ENCODE measurements around the gene KDM4D. TPM values are rescaled to one million over a fixed set of nuclear protein-coding genes. Genes with fewer than 3 reads are reported as not detected.
"Not testable (repeated sequence)": the region's sequence is repeated elsewhere in the genome, so short reads cannot be mapped to it uniquely, and the experiment has no call there.

KDM4D gene
- total and polyA plus RNA-seq, 4 donors: 1.4 to 2.6 (median 2.4) TPM

- no peaks in the 10 kb centered on the region for H3K4me1 ChIP-seq (ENCODE audit: control insufficient read depth, insufficient read depth, low read length)
- H3K9me3 ChIP-seq (ENCODE audit: control insufficient read depth, insufficient read depth, low read length): no peaks in the 10 kb centered on the region
- H3K36me3 ChIP-seq (ENCODE audit: control insufficient read depth, insufficient read depth, low read length): no peaks in the 10 kb centered on the region
- no CpG with 5 or more reads among the region's 2 CpGs for WGBS (ENCODE audit: insufficient coverage)
- H3K27me3 ChIP-seq (ENCODE audit: control insufficient read depth, insufficient read depth, low read length): no peaks in the 10 kb centered on the region
- DNase-seq (ENCODE audit: low read depth in 4 of 6, low spot score in 6 of 6): no peak
- H3K27ac ChIP-seq (ENCODE audit: low read depth, low read length): no peak overlapping the region
- H3K4me3 ChIP-seq (ENCODE audit: low read depth, low read length): no peak overlapping the region
Measured at GRCh38 chr11:95016139-95016538, 42.6 kb downstream of the KDM4D start.

DNA sequence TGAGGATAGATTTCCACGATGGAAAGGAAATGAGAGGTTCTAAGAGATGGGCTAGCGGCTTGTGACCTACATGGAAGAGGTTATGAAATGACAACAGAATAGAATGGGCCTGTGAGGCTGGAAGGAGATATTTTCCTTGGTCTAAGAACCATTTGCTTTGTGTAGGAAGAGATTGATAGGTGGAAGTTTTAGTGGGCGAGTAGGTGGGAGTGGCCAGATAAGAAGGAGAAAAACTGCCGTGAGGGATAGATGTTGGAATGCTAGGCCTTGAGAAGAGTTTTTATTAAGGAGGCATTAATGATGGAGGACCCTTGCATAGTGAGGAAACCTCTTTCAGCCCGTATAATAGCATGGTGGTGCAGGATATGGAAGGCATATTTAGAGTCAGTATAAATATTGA lies 48.0 kb downstream of the KDM4D start:
- DNase-seq (ENCODE audit: low read depth in 4 of 6, low spot score in 6 of 6); H3K4me1 ChIP-seq (ENCODE audit: control insufficient read depth, insufficient read depth, low read length); H3K27ac ChIP-seq (ENCODE audit: low read depth, low read length); H3K4me3 ChIP-seq (ENCODE audit: low read depth, low read length); H3K36me3 ChIP-seq (ENCODE audit: control insufficient read depth, insufficient read depth, low read length); H3K27me3 ChIP-seq (ENCODE audit: control insufficient read depth, insufficient read depth, low read length); H3K9me3 ChIP-seq (ENCODE audit: control insufficient read depth, insufficient read depth, low read length): not testable (repeated sequence)
- 92% methylated on average over 5 of the region's 5 CpGs for WGBS (ENCODE audit: insufficient coverage)

DNA sequence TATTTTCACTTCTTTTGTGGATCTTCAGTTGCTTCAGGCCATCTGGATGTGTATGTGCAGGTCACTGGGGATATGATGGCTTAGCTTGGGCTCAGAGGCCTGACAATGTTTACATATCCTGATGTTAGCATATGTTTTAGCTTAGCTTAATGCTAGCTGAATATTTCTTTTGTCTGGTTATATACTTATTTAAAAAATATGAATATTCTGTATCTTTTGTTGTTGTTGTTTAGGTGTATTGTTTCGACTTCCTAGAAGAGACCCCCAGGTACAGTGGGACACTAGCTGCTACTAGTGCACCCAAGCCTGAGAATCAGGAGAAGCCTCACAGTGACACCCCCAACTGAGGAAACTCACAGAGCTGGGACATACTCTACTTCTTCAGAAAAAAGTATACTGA lies 51.4 kb downstream of the KDM4D start, which contains the start of gene KDM4E:
TSS of gene KDM4E (plus strand) at position 301 of the 400 bp plus-strand sequence. CDS start 300 bp downstream, outside the sequence.
- Histone ChIP-seq H3K4me1 (ENCODE audit: control insufficient read depth, insufficient read depth, low read length) (no peaks in the 10 kb centered on the region), H3K36me3 (ENCODE audit: control insufficient read depth, insufficient read depth, low read length) (no peaks in the 10 kb centered on the region), H3K27ac (ENCODE audit: low read depth, low read length) (no peak within 1 kb of the TSS), H3K9me3 (ENCODE audit: control insufficient read depth, insufficient read depth, low read length) (no peaks in the 10 kb centered on the region), H3K4me3 (ENCODE audit: low read depth, low read length) (no peak within 1 kb of the TSS), H3K27me3 (ENCODE audit: control insufficient read depth, insufficient read depth, low read length) (no peaks in the 10 kb centered on the region)
- no CpG with 5 or more reads among the region's 1 CpG for WGBS (ENCODE audit: insufficient coverage)
- no peak for DNase-seq (ENCODE audit: low read depth in 4 of 6, low spot score in 6 of 6)

DNA sequence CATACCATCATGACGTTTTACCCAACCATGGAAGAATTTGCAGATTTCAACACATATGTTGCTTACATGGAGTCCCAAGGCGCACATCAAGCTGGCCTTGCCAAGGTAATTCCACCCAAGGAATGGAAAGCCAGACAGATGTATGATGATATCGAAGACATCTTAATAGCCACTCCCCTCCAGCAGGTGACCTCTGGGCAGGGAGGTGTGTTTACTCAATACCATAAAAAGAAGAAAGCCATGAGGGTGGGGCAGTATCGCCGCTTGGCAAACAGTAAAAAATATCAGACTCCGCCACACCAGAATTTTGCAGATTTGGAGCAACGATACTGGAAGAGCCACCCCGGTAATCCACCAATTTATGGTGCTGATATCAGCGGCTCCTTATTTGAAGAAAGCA lies 52.1 kb downstream of the KDM4D start:
- not testable (repeated sequence) for H3K27me3 ChIP-seq (ENCODE audit: control insufficient read depth, insufficient read depth, low read length); H3K27ac ChIP-seq (ENCODE audit: low read depth, low read length); H3K4me1 ChIP-seq (ENCODE audit: control insufficient read depth, insufficient read depth, low read length); H3K36me3 ChIP-seq (ENCODE audit: control insufficient read depth, insufficient read depth, low read length); H3K4me3 ChIP-seq (ENCODE audit: low read depth, low read length); DNase-seq (ENCODE audit: low read depth in 4 of 6, low spot score in 6 of 6); H3K9me3 ChIP-seq (ENCODE audit: control insufficient read depth, insufficient read depth, low read length)
- no CpG with 5 or more reads among the region's 9 CpGs for WGBS (ENCODE audit: insufficient coverage)

GRCh38 chr11:95028357-95028756 lies 54.8 kb downstream of the KDM4D start:
- WGBS (ENCODE audit: insufficient coverage): 80% methylated on average over 1 of the region's 3 CpGs
- H3K36me3 ChIP-seq (ENCODE audit: control insufficient read depth, insufficient read depth, low read length): no peaks in the 10 kb centered on the region
- DNase-seq (ENCODE audit: low read depth in 4 of 6, low spot score in 6 of 6): no peak
- no peak overlapping the region for H3K4me3 ChIP-seq (ENCODE audit: low read depth, low read length)
- H3K27me3 ChIP-seq (ENCODE audit: control insufficient read depth, insufficient read depth, low read length): no peaks in the 10 kb centered on the region
- H3K9me3 ChIP-seq (ENCODE audit: control insufficient read depth, insufficient read depth, low read length): no peaks in the 10 kb centered on the region
- H3K4me1 ChIP-seq (ENCODE audit: control insufficient read depth, insufficient read depth, low read length): no peaks in the 10 kb centered on the region
- no peak overlapping the region for H3K27ac ChIP-seq (ENCODE audit: low read depth, low read length)

- Histone ChIP-seq H3K4me3 (ENCODE audit: low read depth, low read length) (no peak overlapping the region), H3K4me1 (ENCODE audit: control insufficient read depth, insufficient read depth, low read length) (peaks cover 3% of the 10 kb centered on the region), H3K27me3 (ENCODE audit: control insufficient read depth, insufficient read depth, low read length) (no peaks in the 10 kb centered on the region), H3K27ac (ENCODE audit: low read depth, low read length) (no peak overlapping the region), H3K9me3 (ENCODE audit: control insufficient read depth, insufficient read depth, low read length) (no peaks in the 10 kb centered on the region), H3K36me3 (ENCODE audit: control insufficient read depth, insufficient read depth, low read length) (no peaks in the 10 kb centered on the region)
- WGBS (ENCODE audit: insufficient coverage): 100% methylated on average over 1 of the region's 1 CpG
- DNase-seq (ENCODE audit: low read depth in 4 of 6, low spot score in 6 of 6): no peak
Measured at GRCh38 chr11:95033051-95033450, 59.5 kb downstream of the KDM4D start.

- Histone ChIP-seq H3K4me1 (ENCODE audit: control insufficient read depth, insufficient read depth, low read length) (peaks cover 3% of the 10 kb centered on the region), H3K27ac (ENCODE audit: low read depth, low read length) (no peak overlapping the region), H3K9me3 (ENCODE audit: control insufficient read depth, insufficient read depth, low read length) (no peaks in the 10 kb centered on the region), H3K27me3 (ENCODE audit: control insufficient read depth, insufficient read depth, low read length) (no peaks in the 10 kb centered on the region), H3K4me3 (ENCODE audit: low read depth, low read length) (no peak overlapping the region), H3K36me3 (ENCODE audit: control insufficient read depth, insufficient read depth, low read length) (no peaks in the 10 kb centered on the region)
- DNase-seq (ENCODE audit: low read depth in 4 of 6, low spot score in 6 of 6): no peak
- 100% methylated on average over 2 of the region's 2 CpGs for WGBS (ENCODE audit: insufficient coverage)
Measured at GRCh38 chr11:95035316-95035715, 61.8 kb downstream of the KDM4D start.

DNA sequence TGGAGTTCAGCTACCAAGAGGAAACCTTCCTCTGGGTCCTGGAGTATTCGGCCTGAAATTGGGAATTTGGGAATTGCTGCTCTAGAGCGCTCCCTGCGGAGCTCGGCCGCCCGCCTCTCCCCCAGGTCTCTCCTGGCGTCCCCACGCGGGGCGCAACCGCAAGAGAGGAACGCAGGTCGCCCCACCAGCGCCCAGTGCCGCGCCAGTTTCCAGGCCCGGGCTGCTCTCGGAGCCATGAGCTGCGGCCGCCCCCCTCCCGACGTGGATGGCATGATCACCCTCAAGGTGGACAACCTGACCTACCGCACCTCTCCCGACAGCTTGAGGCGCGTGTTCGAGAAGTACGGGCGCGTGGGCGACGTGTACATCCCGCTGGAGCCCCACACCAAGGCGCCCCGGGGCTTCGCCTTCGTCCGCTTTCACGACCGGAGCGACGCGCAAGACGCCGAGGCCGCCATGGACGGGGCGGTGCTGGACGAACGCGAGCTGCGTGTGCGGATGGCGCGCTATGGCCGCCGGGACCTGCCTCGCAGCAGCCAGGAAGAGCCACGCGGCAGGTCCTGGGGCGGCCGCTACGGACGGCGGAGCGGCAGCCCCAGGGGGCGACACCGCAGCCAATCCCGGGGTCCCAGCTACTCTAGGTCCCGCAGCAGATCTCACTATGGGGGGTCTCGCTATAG lies 64.0 kb downstream of the KDM4D start:
- WGBS (ENCODE audit: insufficient coverage): 19% methylated on average over 71 of the region's 71 CpGs
- DNase-seq (ENCODE audit: low read depth in 4 of 6, low spot score in 6 of 6): peak in 2 of 6 donors; percentile 11 to 45
- not testable (repeated sequence) for H3K27me3 ChIP-seq (ENCODE audit: control insufficient read depth, insufficient read depth, low read length); H3K4me1 ChIP-seq (ENCODE audit: control insufficient read depth, insufficient read depth, low read length); H3K36me3 ChIP-seq (ENCODE audit: control insufficient read depth, insufficient read depth, low read length); H3K27ac ChIP-seq (ENCODE audit: low read depth, low read length); H3K9me3 ChIP-seq (ENCODE audit: control insufficient read depth, insufficient read depth, low read length)
- peak overlapping the region; percentile 33 for H3K4me3 ChIP-seq (ENCODE audit: low read depth, low read length)

DNA sequence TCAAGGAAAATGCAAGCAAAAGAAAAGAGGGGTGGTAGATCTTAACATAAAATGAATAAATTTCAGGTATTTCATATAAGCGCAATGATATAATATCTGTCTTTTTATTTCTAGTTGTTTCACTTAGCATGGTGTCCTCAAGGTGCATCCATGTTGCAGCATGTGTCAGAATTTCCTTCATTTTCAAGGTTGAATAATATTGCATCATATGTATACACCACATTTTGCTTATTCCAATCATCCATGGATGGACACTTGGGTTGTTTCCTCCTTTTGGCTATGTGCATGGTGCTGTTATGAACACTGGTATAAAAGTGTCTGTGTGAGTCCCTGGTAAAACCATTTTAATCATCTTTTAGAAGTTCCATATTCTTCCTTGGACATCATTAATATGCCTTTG lies 68.7 kb downstream of the KDM4D start:
- H3K4me3 ChIP-seq (ENCODE audit: low read depth, low read length): no peak overlapping the region
- H3K27me3 ChIP-seq (ENCODE audit: control insufficient read depth, insufficient read depth, low read length): peaks cover 2% of the 10 kb centered on the region
- WGBS (ENCODE audit: insufficient coverage): no CpG with 5 or more reads among the region's 1 CpG
- H3K36me3 ChIP-seq (ENCODE audit: control insufficient read depth, insufficient read depth, low read length): no peaks in the 10 kb centered on the region
- no peak overlapping the region for H3K27ac ChIP-seq (ENCODE audit: low read depth, low read length)
- no peaks in the 10 kb centered on the region for H3K9me3 ChIP-seq (ENCODE audit: control insufficient read depth, insufficient read depth, low read length)
- H3K4me1 ChIP-seq (ENCODE audit: control insufficient read depth, insufficient read depth, low read length): peaks cover 6% of the 10 kb centered on the region
- DNase-seq (ENCODE audit: low read depth in 4 of 6, low spot score in 6 of 6): no peak

DNA sequence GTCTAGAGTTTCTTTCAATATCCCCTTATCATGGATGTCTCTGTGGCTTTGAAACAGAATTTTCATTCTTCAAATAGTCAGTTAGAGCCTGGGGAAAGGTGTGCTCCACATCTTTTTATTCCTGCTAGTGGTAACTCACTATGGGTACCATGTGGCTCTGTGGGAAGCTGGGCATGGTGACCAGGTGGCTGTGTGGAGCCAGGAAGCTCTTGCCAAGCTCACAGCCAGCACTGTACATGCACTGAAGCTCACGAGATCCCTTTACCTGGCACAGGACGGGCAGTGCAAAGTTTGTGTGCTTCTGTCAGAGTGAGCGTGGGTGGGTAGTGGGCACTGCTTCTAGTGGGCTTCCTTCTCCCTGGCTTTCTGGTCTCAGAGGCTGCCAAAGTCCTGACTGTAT lies 69.4 kb downstream of the KDM4D start:
- Histone ChIP-seq H3K27ac (ENCODE audit: low read depth, low read length) (no peak overlapping the region), H3K9me3 (ENCODE audit: control insufficient read depth, insufficient read depth, low read length) (no peaks in the 10 kb centered on the region), H3K4me1 (ENCODE audit: control insufficient read depth, insufficient read depth, low read length) (peaks cover 5% of the 10 kb centered on the region), H3K4me3 (ENCODE audit: low read depth, low read length) (no peak overlapping the region), H3K36me3 (ENCODE audit: control insufficient read depth, insufficient read depth, low read length) (no peaks in the 10 kb centered on the region), H3K27me3 (ENCODE audit: control insufficient read depth, insufficient read depth, low read length) (peaks cover 2% of the 10 kb centered on the region)
- no peak for DNase-seq (ENCODE audit: low read depth in 4 of 6, low spot score in 6 of 6)
- WGBS (ENCODE audit: insufficient coverage): 81% methylated on average over 3 of the region's 3 CpGs

All from spinal cord (tissue), 10 donors.